ENCODE measurements around the gene GPC5.
"Not testable (repeated sequence)": the region's sequence is repeated elsewhere in the genome, so short reads cannot be mapped to it uniquely, and the experiment has no call there.

The GPC5 gene

GRCh38 chr13:91767651-91768050 is 369.2 kb downstream of the GPC5 start:
- DNase-seq, result no peak

GRCh38 chr13:91768746-91769145 is 370.3 kb downstream of the GPC5 start:
- no peak for DNase-seq

GRCh38 chr13:91771229-91771628 is 372.8 kb downstream of the GPC5 start:
- no peak for DNase-seq

DNA sequence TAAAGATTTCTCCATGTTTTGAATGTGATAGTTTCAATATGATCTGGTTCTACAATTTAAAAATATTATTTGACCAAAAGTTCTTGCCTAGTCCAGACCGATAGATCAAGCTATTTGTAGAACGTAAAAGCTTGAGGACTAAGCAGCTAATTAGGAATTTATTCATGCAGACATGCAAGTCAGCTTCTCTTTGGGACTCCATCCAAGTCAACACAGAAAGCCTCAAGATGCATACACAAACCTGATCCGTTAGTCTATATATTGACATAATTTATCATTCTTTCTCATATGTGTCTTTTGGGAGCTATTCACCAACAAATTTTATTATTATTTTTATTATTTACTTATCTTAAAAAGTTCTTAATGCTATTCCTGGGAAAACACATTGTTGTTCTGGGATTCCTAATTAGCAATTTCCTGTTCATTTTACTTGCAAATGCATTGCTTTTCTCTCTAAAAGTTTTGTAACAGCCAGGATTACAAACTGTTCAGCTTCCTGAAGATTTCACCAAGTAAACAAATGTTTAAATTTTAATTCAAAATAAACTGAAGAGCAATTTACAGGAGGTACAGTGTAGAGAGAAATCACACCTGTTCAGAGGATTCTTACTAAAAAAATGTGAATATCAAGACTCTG is 375.3 kb downstream of the GPC5 start:
- DNase-seq, result no peak

- no peak for DNase-seq
Observed at GRCh38 chr13:91774397-91774796, 376.0 kb downstream of the GPC5 start.

- DNase-seq, result no peak
Observed at GRCh38 chr13:91776611-91777193, 378.3 kb downstream of the GPC5 start.

DNA sequence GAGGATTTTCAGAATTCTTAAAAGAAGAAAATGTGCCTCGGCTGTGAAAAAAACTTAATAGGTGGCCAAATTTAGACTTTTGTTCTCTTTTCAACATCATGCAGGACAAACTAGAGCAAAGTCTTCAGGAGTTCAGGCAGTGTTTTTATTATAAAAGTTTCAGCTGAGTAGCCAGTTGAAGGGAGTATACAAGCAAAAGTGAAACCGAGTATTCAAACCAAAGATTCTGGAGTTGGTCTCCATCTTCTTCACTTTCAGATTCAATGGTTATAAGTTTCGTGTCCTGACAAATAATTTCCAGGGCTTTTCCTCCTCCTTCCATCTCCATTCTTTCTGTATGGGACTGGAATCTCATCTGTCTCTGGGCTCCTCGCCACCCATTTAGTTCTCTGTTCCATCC is 379.7 kb downstream of the GPC5 start:
- no peak for DNase-seq

DNA sequence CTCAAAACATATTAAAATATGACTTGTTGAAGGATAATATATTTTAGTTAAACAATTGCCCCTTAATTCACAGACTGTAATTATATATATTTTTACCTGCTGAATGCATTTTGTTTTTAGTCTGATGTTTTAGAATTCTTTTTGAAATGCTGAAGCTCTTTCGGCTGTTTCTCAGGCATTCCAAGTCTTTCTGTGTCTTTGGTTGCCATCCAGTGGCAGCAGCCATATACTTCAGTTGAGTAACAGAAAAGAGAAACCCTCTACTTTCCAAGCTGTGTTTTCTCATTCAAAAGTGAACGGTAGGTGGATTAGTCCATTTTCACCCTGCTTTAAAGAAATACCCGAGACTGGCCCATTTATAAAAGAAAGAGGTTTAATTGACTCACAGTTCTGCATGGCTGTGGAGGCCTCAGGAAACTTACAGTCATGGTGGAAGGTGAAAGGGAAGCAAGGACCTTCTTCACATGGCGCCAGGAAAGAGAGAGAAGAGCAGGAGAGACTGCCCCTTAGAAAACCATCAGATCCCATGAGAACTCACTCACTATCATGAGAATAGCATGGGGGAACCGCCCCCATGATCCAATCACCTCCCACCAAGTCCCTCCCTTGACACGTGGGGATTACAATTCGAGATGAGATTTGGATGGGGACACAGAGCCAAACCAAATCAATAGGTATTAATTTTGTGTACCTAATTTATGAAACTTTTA is 383.7 kb downstream of the GPC5 start:
- DNase-seq, result peak in 10 of 51 donors; percentile 1 to 15 (median 8)

DNA sequence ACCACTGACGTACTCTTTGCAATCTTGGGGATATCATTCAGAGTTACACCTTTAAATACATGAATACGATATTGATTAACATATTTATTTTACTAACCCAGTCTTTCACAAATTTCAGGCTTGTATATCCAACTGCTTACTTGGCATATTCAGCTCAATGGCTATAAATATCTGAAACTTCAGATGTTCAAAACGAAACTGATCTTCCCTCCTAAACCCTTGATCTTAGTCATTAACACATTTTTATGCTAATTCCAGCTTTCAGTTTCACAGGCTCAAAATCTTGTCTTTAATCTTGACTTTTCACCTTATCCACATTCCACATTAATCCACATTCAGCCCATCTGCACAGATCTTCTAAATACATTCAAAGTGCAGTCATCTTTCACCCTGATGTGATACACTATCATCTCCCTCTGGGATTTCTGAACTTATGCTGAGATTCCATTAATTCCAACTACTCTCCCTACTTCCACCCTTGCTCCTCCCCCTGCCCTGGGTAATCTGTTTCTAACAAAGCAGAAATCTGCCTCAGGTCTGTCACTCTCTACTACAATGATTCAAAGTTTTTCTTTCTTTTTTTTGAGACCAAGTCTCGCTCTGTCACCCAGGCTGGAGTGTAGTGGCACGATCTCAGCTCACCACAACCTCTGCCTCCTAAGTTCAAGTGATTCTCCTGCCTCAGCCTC is 387.2 kb downstream of the GPC5 start:
- no peak for DNase-seq

DNA sequence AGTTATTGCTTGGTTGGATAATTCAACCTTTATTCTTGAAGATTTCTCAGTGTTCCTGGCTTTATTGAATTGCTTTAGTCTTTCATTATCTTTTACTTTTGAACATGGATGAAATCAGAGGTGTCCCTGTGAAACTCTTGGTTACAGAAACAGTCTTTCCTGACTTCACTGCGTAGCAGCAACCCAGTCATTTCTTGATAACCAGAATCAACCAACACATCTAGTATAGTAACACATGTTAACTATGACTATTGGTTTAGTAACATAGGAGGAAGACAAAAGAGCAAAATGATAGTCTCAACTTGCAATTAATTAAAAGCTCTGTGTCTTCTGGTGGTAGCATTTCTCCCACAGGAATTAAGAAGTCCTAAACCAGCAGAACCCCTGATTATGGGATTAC is 393.6 kb downstream of the GPC5 start:
- no peak for DNase-seq

DNA sequence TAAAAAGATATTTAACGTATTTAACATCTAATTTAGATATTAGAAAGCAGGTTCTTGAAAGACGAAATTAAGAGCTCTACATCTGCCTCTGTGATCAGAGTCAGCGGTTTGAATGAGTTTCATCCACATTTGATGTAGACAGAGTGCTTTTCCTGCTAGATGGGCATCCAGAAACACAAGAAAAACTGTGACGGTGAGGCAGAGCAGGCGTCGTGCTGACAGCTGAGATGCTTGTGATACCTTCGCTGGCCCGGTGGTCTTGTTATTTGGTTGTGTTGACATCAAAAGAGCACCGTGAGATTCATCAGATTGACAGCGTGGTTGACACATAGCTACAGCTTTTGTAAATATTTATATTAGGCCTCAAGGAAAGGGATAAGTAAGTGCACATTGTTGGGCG is 399.1 kb downstream of the GPC5 start:
- DNase-seq, result no peak

DNA sequence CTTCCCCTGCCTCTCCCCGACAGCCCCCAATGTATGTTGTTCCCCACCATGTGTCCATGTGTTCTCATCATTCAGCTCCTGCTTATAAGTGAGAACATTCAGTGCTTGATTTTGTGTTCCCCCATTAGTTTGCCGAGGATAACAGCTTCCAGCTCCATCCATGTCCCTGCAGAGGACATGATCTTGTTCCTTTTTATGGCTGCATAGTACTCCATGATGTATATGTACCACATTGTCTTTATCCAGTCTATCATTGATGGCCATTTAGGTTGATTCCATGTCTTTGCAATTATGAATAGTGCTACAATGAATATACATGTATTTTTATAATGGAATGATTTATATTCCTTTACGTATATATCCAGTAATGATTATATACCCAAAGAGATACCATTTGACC is 399.9 kb downstream of the GPC5 start:
- not testable (repeated sequence) for DNase-seq

- DNase-seq, result not testable (repeated sequence)
Observed at GRCh38 chr13:91801772-91802171, 403.4 kb downstream of the GPC5 start.

DNA sequence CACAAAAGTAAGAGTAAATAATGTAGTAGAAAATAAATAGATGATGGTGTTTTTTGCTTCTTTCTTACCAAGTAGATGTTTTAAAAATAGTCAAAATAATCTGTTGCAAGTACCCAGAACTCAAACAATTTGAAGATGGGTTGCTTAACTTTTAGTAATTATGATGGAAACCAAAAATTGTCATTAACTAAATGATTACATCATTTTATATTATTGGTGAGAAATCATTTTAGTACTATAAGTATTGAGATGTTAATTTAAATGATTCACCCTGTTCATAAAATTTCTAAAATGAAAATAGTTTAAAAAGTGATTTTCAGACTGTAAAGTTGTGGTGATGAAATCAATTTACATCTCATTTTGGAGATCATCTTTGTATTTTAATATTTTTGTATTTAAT is 404.5 kb downstream of the GPC5 start:
- no peak for DNase-seq

- no peak for DNase-seq
Observed at GRCh38 chr13:91804724-91805123, 406.3 kb downstream of the GPC5 start.

GRCh38 chr13:91805605-91806004 is 407.2 kb downstream of the GPC5 start:
- DNase-seq, result no peak

DNA sequence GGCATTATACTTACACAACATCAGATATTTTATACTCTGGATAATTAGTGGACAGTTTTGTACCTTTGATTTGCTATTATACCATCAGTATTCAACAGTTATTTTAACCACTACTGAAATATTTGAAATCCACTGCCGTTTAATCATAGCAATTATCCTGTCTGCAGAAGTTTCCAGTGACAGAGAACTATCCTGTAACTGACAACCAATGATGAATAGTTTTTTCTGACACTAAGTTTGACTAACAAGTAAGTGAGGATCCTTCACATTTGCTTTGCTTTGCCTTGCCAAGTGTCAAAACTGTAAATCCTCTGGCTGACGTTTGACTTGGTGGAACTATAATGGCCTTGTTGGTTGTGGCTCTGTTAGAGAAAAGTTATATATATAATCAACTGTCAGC is 410.7 kb downstream of the GPC5 start:
- no peak for DNase-seq

- peak in 4 of 51 donors; percentile 2 to 11 (median 6) for DNase-seq
Observed at GRCh38 chr13:91813253-91813652, 414.8 kb downstream of the GPC5 start.

DNA sequence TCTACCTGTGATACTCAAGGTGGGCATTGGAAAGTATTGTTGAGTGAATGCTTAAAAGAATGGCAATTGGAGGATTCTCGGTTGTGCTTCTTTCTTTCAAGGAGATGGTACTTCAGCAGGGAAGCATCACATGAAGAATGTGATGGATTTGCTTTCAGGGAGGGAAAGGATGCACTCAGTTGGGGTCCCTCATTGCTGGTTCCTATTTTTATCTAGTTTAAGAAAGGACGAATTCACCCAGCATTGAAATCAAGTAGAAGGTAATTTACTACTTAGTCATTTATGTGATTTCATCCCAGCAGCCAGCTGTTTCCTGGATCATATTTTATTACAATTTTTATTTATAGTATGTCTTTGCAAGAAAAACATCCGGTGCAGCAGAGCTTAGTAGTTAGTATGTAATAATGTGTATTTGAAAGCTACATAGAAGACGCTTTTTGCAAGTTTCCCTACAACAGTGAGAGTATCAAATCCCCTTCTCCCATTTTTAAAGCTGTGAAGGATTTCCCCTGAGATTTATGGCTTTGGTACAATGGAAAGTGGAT is 417.9 kb downstream of the GPC5 start:
- DNase-seq, result no peak

DNA sequence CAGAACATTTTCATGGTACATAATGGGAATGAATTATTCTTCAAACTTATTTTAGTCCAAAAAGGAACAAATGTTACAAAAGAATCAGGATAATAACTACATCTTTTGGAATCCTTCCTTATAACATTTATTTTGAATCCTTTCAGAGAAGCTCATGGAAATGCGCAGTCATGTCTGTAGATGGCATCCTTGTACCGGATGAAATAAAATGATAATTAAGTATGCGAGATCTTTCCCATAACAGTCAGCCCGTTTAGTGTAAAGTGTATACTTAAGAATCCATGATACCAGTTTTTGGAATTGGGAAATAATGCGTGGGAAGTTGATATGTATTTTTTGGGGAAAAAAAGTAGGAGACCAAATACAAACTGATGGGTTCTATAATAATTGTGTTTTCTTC is 418.8 kb downstream of the GPC5 start:
- DNase-seq, result peak in 2 of 51 donors; percentile 1 to 25

GRCh38 chr13:91824416-91824815 is 426.0 kb downstream of the GPC5 start:
- no peak for DNase-seq

DNA sequence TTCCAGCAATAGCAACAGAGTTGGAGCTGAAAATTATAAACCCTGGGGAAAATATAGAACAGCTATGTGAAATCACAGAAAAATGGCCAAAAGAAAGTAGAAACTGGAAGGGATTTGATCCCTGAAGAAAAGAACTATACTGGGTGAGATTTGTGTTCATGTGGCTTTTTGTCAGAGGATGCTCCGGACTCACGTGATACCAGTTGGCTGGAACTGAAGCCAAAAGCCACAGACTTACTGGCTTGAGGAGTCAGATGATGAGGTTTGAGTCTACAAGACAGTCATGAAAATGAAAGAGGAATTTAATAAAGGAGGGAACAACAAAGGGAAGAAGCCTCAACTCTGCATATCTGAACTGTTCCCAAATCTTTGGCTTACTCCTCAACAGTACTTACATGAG is 427.1 kb downstream of the GPC5 start:
- no peak for DNase-seq

Measured in hypothalamus (tissue), 51 donors.